Neural progenitor cell (in vitro differentiated cells): ENCODE data around the gene XPR1. TPM values are rescaled to one million over a fixed set of nuclear protein-coding genes. Genes with fewer than 3 reads are reported as not detected.
A peak's percentile ranks its signal among the peaks of the same experiment; 100 is the strongest.

Source experiments
- DNase-seq: peaks from one replicate; pipeline ENCODE4 v3.0.0-alpha.2; 2016; ENCODE audit warnings: low spot score
- H2AFZ ChIP-seq: fragments of 200-600 bp; sonication (generic); replicated peaks from 2 replicates; pipeline ENCODE4 v1.6.1; 2016; ENCODE audit warnings: antibody characterized with exemption
- H3F3A ChIP-seq: fragments of 200-600 bp; sonication (generic); 2 replicates; pipeline ENCODE4 v1.6.1; 2016; ENCODE audit warnings: antibody characterized with exemption, low read depth
- H3K27ac ChIP-seq: fragments of 200-600 bp; sonication (generic); 2 replicates; pipeline ENCODE4 v1.5.1; 2016; ENCODE audit warnings: mild to moderate bottlenecking
- H3K27me3 ChIP-seq: fragments of 200-600 bp; sonication (generic); 2 replicates; pipeline ENCODE4 v1.6.1; 2016; ENCODE audit warnings: mild to moderate bottlenecking, moderate library complexity
- H3K36me3 ChIP-seq: fragments of 200-600 bp; sonication (generic); 2 replicates; pipeline ENCODE4 v1.5.1; 2016
- H3K4me1 ChIP-seq: fragments of 200-600 bp; sonication (generic); 2 replicates; pipeline ENCODE4 v1.6.1; 2016; ENCODE audit warnings: mixed run types
- H3K4me2 ChIP-seq: fragments of 200-600 bp; sonication (generic); 2 replicates; pipeline ENCODE4 v1.6.1; 2016
- H3K4me3 ChIP-seq: fragments of 200-600 bp; sonication (generic); 2 replicates; pipeline ENCODE4 v1.5.1; 2016
- H3K79me2 ChIP-seq: fragments of 200-600 bp; sonication (generic); 2 replicates; pipeline ENCODE4 v1.6.1; 2016; ENCODE audit warnings: low read depth
- H3K9ac ChIP-seq: fragments of 200-600 bp; sonication (generic); 2 replicates; pipeline ENCODE4 v1.6.1; 2016
- H3K9me3 ChIP-seq: fragments of 200-600 bp; sonication (generic); 2 replicates; pipeline ENCODE4 v1.5.1; 2016; ENCODE audit warnings: low read depth
- H4K20me1 ChIP-seq: fragments of 200-600 bp; sonication (generic); 2 replicates; pipeline ENCODE4 v1.6.1; 2016; ENCODE audit warnings: low read depth
- H3K27ac Mint-ChIP-seq: 3 replicates; pipeline ENCODE4 v1.8.0; 2021; ENCODE audit warnings: mixed read lengths
- H3K27me3 Mint-ChIP-seq: 2 replicates; pipeline ENCODE4 v1.8.0; 2022; ENCODE audit warnings: low read depth, mild to moderate bottlenecking, inconsistent platforms, moderate library complexity, mixed read lengths; ENCODE audit not compliant: insufficient read depth
- H3K36me3 Mint-ChIP-seq: 3 replicates; pipeline ENCODE4 v1.8.0; 2021; ENCODE audit warnings: mixed read lengths
- H3K4me1 Mint-ChIP-seq: 3 replicates; pipeline ENCODE4 v1.8.0; 2021; ENCODE audit warnings: mixed read lengths
- H3K4me3 Mint-ChIP-seq: 3 replicates; pipeline ENCODE4 v1.8.0; 2021; ENCODE audit warnings: mild to moderate bottlenecking, moderate library complexity, mixed read lengths
- H3K9me3 Mint-ChIP-seq: 3 replicates; pipeline ENCODE4 v1.8.0; 2020; ENCODE audit warnings: mixed read lengths
- CTCF ChIP-seq: fragments of 200-600 bp; sonication (generic); IDR thresholded peaks from 2 replicates; pipeline ENCODE4 v1.5.1; 2017; ENCODE audit warnings: antibody characterized with exemption, mild to moderate bottlenecking
- EZH2 ChIP-seq: fragments of 200-600 bp; sonication (generic); IDR thresholded peaks from 2 replicates; pipeline ENCODE4 v1.6.1; 2017; ENCODE audit warnings: antibody characterized with exemption, mild to moderate bottlenecking, moderate library complexity
- EZH2phosphoT487 ChIP-seq: fragments of 200-600 bp; sonication (generic); IDR thresholded peaks from 2 replicates; pipeline ENCODE4 v1.6.1; 2017; ENCODE audit warnings: antibody characterized with exemption
- total RNA-seq: library from RNA; depleted of rRNA; stranded (reverse); fragments of >200 nt; gene quantifications from 2 replicates; pipeline ENCODE4 v1.2.3, GENCODE V29; 2015; ENCODE audit warnings: low replicate concordance

Gene XPR1
- total RNA-seq, 1 donor from 2014 or later = 75.0 TPM

GRCh38 chr1:180609643-180610555 lies 21.9 kb upstream of the XPR1 start:
- Mint-ChIP-seq H3K36me3 (no peaks in the 10 kb centered on the region), H3K9me3 (no peaks in the 10 kb centered on the region), H3K4me1 (peaks cover 35% of the 10 kb centered on the region), H3K27ac (no peak overlapping the region), H3K4me3 (no peak overlapping the region), H3K27me3 (peaks cover 4% of the 10 kb centered on the region)
- Histone ChIP-seq H3K27ac (no peak overlapping the region), H3F3A (no peaks in the 10 kb centered on the region), H3K4me3 (no peak overlapping the region), H4K20me1 (no peaks in the 10 kb centered on the region), H3K27me3 (no peaks in the 10 kb centered on the region), H3K4me1 (peaks cover 37% of the 10 kb centered on the region), H3K79me2 (no peaks in the 10 kb centered on the region), H3K36me3 (no peaks in the 10 kb centered on the region), H2AFZ (peak overlapping the region; percentile 35), H3K4me2 (peak overlapping the region; percentile 3), H3K9ac (no peak overlapping the region), H3K9me3 (no peaks in the 10 kb centered on the region)
- DNase-seq = no peak
- TF ChIP-seq EZH2 (no peak), EZH2phosphoT487 (no peak), CTCF (no peak)

- peak; percentile 35 for DNase-seq
- no peak overlapping the region for H3K9ac ChIP-seq
- H2AFZ ChIP-seq = peak overlapping the region; percentile 35
- Mint-ChIP-seq H3K9me3 (no peaks in the 10 kb centered on the region), H3K27ac (peak overlapping the region; percentile 2), H3K4me3 (no peak overlapping the region), H3K27me3 (peaks cover 4% of the 10 kb centered on the region), H3K4me1 (peaks cover 36% of the 10 kb centered on the region), H3K36me3 (no peaks in the 10 kb centered on the region)
- peak overlapping the region; percentile 3 for H3K4me2 ChIP-seq
- no peak for TF ChIP-seq CTCF
- no peak for TF ChIP-seq EZH2
- TF ChIP-seq EZH2phosphoT487 = no peak
- no peak overlapping the region for H3K27ac ChIP-seq
- H4K20me1 ChIP-seq = no peaks in the 10 kb centered on the region
- no peak overlapping the region for H3K4me3 ChIP-seq
- H3K27me3 ChIP-seq = no peaks in the 10 kb centered on the region
- no peaks in the 10 kb centered on the region for H3K79me2 ChIP-seq
- H3F3A ChIP-seq = no peaks in the 10 kb centered on the region
- no peaks in the 10 kb centered on the region for H3K36me3 ChIP-seq
- H3K9me3 ChIP-seq = no peaks in the 10 kb centered on the region
- H3K4me1 ChIP-seq = peaks cover 37% of the 10 kb centered on the region
These were observed 21.2 kb upstream of the XPR1 start for GRCh38 chr1:180610556-180611015.

- Mint-ChIP-seq H3K27me3 (peaks cover 4% of the 10 kb centered on the region), H3K4me3 (no peak overlapping the region), H3K4me1 (peaks cover 30% of the 10 kb centered on the region), H3K27ac (peak overlapping the region; percentile 6), H3K36me3 (no peaks in the 10 kb centered on the region), H3K9me3 (no peaks in the 10 kb centered on the region)
- DNase-seq = no peak
- Histone ChIP-seq H3K4me2 (no peak overlapping the region), H4K20me1 (no peaks in the 10 kb centered on the region), H3K9ac (no peak overlapping the region), H3K79me2 (no peaks in the 10 kb centered on the region), H3K9me3 (no peaks in the 10 kb centered on the region), H3K27me3 (no peaks in the 10 kb centered on the region), H2AFZ (peak overlapping the region; percentile 87), H3K36me3 (no peaks in the 10 kb centered on the region), H3K4me1 (peaks cover 30% of the 10 kb centered on the region), H3F3A (no peaks in the 10 kb centered on the region), H3K27ac (no peak overlapping the region), H3K4me3 (no peak overlapping the region)
- no peak for TF ChIP-seq EZH2phosphoT487
- TF ChIP-seq CTCF = no peak
- TF ChIP-seq EZH2 = no peak
These were observed 20.5 kb upstream of the XPR1 start for GRCh38 chr1:180611016-180611930.
